HEK293 (cell line): ENCODE data around the gene WDR35.

Experiments used
- SALL2 ChIP-seq: fragments of 450-650 bp; formaldehyde crosslinking; IDR thresholded peaks from 2 replicates; pipeline ENCODE4 v1.5.0; 2017; ENCODE audit warnings: missing biosample characterization, mild to moderate bottlenecking, missing genetic modification characterization, borderline replicate concordance
- ZBTB7A ChIP-seq: fragments of 450-650 bp; formaldehyde crosslinking; IDR thresholded peaks from 2 replicates; pipeline ENCODE4 v1.5.1; 2016; ENCODE audit warnings: low read depth, missing biosample characterization, missing genetic modification characterization
- ZNF121 ChIP-seq: fragments of 450-650 bp; formaldehyde crosslinking; IDR thresholded peaks from 2 replicates; pipeline ENCODE4 v1.5.1; 2016; ENCODE audit warnings: missing biosample characterization, missing genetic modification characterization
- ZNF133 ChIP-seq: fragments of 450-650 bp; formaldehyde crosslinking; IDR thresholded peaks from 2 replicates; pipeline ENCODE4 v1.5.1; 2016; ENCODE audit warnings: missing biosample characterization, missing genetic modification characterization
- ZNF501 ChIP-seq: fragments of 450-650 bp; formaldehyde crosslinking; IDR thresholded peaks from 2 replicates; pipeline ENCODE4 v1.5.1; 2016; ENCODE audit warnings: missing biosample characterization, missing genetic modification characterization
- ZNF623 ChIP-seq: fragments of 450-650 bp; formaldehyde crosslinking; IDR thresholded peaks from 2 replicates; pipeline ENCODE4 v1.5.1; 2016; ENCODE audit warnings: missing biosample characterization, missing genetic modification characterization
- ZNF776 ChIP-seq: fragments of 450-650 bp; formaldehyde crosslinking; IDR thresholded peaks from 2 replicates; pipeline ENCODE4 v1.5.0; 2017; ENCODE audit warnings: missing biosample characterization, missing genetic modification characterization, borderline replicate concordance
- ZNF792 ChIP-seq: fragments of 450-650 bp; formaldehyde crosslinking; IDR thresholded peaks from 2 replicates; pipeline ENCODE4 v1.5.1; 2016; ENCODE audit warnings: missing biosample characterization, missing genetic modification characterization
- TF ChIP-seq, protein P1 (sequence below): fragments of 450-650 bp; formaldehyde crosslinking; IDR thresholded peaks from 2 replicates; pipeline ENCODE4 v1.5.1; 2016; ENCODE audit warnings: missing biosample characterization, missing genetic modification characterization
- TF ChIP-seq, protein P2 (sequence below): fragments of 450-650 bp; formaldehyde crosslinking; IDR thresholded peaks from 2 replicates; pipeline ENCODE4 v1.5.1; 2016; ENCODE audit warnings: missing biosample characterization, missing genetic modification characterization
- TF ChIP-seq, protein P3 (sequence below): fragments of 450-650 bp; formaldehyde crosslinking; IDR thresholded peaks from 2 replicates; pipeline ENCODE4 v1.5.1; 2016; ENCODE audit warnings: missing biosample characterization, missing genetic modification characterization, borderline replicate concordance
- TF ChIP-seq, protein P4 (sequence below): fragments of 450-650 bp; formaldehyde crosslinking; IDR thresholded peaks from 2 replicates; pipeline ENCODE4 v1.5.1; 2016; ENCODE audit warnings: missing biosample characterization, missing genetic modification characterization
- TF ChIP-seq, protein P5 (sequence below): fragments of 450-650 bp; formaldehyde crosslinking; IDR thresholded peaks from 2 replicates; pipeline ENCODE4 v1.5.1; 2016; ENCODE audit warnings: missing biosample characterization, missing genetic modification characterization

DNA sequence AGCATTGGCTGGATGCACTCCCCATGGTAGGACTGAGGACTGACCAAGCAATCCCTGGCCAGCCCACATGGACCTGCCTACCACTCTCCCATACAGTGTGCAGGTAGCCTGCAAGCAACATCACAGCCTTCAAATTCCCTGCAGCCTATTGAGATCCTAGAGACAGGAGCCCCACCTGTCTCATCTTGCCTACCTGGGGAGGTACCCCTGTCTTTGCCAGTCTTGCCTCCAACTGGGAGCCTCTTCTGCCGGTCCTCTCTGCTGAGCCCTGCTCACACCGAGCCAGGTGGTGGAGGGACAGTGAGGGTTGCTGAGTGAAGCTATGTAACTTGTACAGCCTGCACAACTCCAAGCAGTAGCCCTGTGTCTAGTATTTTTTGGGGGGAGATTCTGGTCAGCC is 118.1 kb downstream of the WDR35 start:
- TF ChIP-seq, protein P1, sequence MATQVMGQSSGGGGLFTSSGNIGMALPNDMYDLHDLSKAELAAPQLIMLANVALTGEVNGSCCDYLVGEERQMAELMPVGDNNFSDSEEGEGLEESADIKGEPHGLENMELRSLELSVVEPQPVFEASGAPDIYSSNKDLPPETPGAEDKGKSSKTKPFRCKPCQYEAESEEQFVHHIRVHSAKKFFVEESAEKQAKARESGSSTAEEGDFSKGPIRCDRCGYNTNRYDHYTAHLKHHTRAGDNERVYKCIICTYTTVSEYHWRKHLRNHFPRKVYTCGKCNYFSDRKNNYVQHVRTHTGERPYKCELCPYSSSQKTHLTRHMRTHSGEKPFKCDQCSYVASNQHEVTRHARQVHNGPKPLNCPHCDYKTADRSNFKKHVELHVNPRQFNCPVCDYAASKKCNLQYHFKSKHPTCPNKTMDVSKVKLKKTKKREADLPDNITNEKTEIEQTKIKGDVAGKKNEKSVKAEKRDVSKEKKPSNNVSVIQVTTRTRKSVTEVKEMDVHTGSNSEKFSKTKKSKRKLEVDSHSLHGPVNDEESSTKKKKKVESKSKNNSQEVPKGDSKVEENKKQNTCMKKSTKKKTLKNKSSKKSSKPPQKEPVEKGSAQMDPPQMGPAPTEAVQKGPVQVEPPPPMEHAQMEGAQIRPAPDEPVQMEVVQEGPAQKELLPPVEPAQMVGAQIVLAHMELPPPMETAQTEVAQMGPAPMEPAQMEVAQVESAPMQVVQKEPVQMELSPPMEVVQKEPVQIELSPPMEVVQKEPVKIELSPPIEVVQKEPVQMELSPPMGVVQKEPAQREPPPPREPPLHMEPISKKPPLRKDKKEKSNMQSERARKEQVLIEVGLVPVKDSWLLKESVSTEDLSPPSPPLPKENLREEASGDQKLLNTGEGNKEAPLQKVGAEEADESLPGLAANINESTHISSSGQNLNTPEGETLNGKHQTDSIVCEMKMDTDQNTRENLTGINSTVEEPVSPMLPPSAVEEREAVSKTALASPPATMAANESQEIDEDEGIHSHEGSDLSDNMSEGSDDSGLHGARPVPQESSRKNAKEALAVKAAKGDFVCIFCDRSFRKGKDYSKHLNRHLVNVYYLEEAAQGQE: no peak
- TF ChIP-seq, protein P2, sequence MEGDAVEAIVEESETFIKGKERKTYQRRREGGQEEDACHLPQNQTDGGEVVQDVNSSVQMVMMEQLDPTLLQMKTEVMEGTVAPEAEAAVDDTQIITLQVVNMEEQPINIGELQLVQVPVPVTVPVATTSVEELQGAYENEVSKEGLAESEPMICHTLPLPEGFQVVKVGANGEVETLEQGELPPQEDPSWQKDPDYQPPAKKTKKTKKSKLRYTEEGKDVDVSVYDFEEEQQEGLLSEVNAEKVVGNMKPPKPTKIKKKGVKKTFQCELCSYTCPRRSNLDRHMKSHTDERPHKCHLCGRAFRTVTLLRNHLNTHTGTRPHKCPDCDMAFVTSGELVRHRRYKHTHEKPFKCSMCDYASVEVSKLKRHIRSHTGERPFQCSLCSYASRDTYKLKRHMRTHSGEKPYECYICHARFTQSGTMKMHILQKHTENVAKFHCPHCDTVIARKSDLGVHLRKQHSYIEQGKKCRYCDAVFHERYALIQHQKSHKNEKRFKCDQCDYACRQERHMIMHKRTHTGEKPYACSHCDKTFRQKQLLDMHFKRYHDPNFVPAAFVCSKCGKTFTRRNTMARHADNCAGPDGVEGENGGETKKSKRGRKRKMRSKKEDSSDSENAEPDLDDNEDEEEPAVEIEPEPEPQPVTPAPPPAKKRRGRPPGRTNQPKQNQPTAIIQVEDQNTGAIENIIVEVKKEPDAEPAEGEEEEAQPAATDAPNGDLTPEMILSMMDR (tag by site-specific recombination): no peak
- TF ChIP-seq, protein P3, sequence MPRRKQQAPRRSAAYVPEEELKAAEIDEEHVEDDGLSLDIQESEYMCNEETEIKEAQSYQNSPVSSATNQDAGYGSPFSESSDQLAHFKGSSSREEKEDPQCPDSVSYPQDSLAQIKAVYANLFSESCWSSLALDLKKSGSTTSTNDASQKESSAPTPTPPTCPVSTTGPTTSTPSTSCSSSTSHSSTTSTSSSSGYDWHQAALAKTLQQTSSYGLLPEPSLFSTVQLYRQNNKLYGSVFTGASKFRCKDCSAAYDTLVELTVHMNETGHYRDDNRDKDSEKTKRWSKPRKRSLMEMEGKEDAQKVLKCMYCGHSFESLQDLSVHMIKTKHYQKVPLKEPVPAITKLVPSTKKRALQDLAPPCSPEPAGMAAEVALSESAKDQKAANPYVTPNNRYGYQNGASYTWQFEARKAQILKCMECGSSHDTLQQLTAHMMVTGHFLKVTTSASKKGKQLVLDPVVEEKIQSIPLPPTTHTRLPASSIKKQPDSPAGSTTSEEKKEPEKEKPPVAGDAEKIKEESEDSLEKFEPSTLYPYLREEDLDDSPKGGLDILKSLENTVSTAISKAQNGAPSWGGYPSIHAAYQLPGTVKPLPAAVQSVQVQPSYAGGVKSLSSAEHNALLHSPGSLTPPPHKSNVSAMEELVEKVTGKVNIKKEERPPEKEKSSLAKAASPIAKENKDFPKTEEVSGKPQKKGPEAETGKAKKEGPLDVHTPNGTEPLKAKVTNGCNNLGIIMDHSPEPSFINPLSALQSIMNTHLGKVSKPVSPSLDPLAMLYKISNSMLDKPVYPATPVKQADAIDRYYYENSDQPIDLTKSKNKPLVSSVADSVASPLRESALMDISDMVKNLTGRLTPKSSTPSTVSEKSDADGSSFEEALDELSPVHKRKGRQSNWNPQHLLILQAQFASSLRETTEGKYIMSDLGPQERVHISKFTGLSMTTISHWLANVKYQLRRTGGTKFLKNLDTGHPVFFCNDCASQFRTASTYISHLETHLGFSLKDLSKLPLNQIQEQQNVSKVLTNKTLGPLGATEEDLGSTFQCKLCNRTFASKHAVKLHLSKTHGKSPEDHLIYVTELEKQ (tag by site-specific recombination): no peak
- TF ChIP-seq, protein P4, sequence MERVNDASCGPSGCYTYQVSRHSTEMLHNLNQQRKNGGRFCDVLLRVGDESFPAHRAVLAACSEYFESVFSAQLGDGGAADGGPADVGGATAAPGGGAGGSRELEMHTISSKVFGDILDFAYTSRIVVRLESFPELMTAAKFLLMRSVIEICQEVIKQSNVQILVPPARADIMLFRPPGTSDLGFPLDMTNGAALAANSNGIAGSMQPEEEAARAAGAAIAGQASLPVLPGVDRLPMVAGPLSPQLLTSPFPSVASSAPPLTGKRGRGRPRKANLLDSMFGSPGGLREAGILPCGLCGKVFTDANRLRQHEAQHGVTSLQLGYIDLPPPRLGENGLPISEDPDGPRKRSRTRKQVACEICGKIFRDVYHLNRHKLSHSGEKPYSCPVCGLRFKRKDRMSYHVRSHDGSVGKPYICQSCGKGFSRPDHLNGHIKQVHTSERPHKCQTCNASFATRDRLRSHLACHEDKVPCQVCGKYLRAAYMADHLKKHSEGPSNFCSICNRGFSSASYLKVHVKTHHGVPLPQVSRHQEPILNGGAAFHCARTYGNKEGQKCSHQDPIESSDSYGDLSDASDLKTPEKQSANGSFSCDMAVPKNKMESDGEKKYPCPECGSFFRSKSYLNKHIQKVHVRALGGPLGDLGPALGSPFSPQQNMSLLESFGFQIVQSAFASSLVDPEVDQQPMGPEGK (tag by site-specific recombination): no peak
- TF ChIP-seq ZNF133 (tag by site-specific recombination) (no peak), SALL2 (tag by site-specific recombination) (no peak), ZNF792 (tag by site-specific recombination) (no peak), ZNF776 (tag by site-specific recombination) (no peak), ZBTB7A (tag by site-specific recombination) (no peak), ZNF121 (tag by site-specific recombination) (no peak), ZNF623 (tag by site-specific recombination) (no peak), ZNF501 (no peak)
- TF ChIP-seq, protein P5, sequence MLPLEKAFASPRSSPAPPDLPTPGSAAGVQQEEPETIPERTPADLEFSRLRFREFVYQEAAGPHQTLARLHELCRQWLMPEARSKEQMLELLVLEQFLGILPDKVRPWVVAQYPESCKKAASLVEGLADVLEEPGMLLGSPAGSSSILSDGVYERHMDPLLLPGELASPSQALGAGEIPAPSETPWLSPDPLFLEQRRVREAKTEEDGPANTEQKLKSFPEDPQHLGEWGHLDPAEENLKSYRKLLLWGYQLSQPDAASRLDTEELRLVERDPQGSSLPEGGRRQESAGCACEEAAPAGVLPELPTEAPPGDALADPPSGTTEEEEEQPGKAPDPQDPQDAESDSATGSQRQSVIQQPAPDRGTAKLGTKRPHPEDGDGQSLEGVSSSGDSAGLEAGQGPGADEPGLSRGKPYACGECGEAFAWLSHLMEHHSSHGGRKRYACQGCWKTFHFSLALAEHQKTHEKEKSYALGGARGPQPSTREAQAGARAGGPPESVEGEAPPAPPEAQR (tag by site-specific recombination): no peak
